ENCODE measurements around the gene CCDC178. TPM values are rescaled to one million over a fixed set of nuclear protein-coding genes. Genes with fewer than 3 reads are reported as not detected.

CCDC178 gene
- total RNA-seq, 1 experiment from 2014 or later: not detected

DNA sequence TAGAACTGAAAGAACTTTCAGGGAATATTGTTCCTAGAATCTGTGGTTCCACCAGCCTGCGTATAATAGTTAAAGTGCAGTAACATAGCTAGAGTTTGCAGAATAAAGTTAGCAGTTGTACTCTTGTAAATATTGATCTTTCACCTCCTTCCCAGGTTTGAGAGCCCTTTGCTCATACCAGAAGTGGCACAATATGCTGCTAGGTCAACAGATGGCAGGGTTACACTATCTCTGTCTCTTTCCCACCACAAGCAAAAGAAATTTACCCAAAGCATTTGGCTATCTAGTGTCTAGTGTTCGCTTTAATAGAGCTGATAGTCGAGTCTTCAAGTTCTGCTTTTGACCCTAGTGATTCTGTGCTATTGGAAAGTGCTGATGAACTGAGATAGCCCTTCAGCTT, 548.7 kb downstream of the CCDC178 start:
- H4K20me1 ChIP-seq (ENCODE audit: insufficient read depth): no peaks in the 10 kb centered on the region
- no peaks in the 10 kb centered on the region for H3K79me2 ChIP-seq (ENCODE audit: low read depth)
- ChIA-PET POLR2A (ENCODE audit: unreplicated experiment) (no interaction called here), CTCF (no interaction called here)
- no peaks in the 10 kb centered on the region for H3K9me3 ChIP-seq (ENCODE audit: insufficient read depth, low read depth)
- no peak for DNase-seq
- H3K36me3 ChIP-seq (ENCODE audit: low read depth): no peaks in the 10 kb centered on the region
- intact Hi-C loops (cut with micrococcal nuclease; ENCODE audit: unreplicated experiment): no loop called here
- H3K4me1 ChIP-seq (replicated peaks; ENCODE audit: insufficient read depth): no peaks in the 10 kb centered on the region
- BruUV-seq (replicated peaks): no TSS peak
- no peak overlapping the region for H2AFZ ChIP-seq
- no peaks in the 10 kb centered on the region for H3K9me2 ChIP-seq (ENCODE audit: insufficient read depth)
- H3K27ac ChIP-seq: no peak overlapping the region
- H3K4me3 ChIP-seq: no peak overlapping the region
- H3K27me3 ChIP-seq (ENCODE audit: insufficient read depth, low read depth): no peaks in the 10 kb centered on the region
- H3K4me2 ChIP-seq: no peak overlapping the region
- no peaks in the 10 kb centered on the region for H3F3A ChIP-seq (ENCODE audit: insufficient read depth, low read depth)
- no peak for TF ChIP-seq EZH2 (IDR thresholded peaks at IDR 0.05; ENCODE audit: low read depth)

DNA sequence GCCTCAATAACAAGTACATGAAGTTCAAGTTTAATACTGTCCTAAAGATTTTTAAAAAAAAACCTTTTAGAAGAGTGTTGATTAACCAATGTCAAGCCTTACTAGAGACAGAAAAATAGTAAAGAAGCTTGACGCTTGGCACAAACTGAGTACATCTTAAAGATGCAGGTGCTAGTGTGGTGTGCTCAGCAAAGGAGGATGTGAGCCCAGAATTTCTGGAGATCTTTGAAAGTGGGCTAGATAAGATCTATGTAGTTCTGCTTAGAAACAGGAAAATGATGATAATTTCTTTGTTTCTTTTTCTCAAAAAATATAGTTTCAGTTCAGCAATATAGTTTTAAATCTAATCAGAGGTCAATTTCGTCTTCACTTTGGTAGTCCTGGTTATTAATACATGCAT, 549.4 kb downstream of the CCDC178 start:
- BruUV-seq (replicated peaks): no TSS peak
- H3F3A ChIP-seq (ENCODE audit: insufficient read depth, low read depth): no peaks in the 10 kb centered on the region
- TF ChIP-seq, protein P1, sequence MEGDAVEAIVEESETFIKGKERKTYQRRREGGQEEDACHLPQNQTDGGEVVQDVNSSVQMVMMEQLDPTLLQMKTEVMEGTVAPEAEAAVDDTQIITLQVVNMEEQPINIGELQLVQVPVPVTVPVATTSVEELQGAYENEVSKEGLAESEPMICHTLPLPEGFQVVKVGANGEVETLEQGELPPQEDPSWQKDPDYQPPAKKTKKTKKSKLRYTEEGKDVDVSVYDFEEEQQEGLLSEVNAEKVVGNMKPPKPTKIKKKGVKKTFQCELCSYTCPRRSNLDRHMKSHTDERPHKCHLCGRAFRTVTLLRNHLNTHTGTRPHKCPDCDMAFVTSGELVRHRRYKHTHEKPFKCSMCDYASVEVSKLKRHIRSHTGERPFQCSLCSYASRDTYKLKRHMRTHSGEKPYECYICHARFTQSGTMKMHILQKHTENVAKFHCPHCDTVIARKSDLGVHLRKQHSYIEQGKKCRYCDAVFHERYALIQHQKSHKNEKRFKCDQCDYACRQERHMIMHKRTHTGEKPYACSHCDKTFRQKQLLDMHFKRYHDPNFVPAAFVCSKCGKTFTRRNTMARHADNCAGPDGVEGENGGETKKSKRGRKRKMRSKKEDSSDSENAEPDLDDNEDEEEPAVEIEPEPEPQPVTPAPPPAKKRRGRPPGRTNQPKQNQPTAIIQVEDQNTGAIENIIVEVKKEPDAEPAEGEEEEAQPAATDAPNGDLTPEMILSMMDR (conservative IDR thresholded peaks at IDR 0.05): no peak
- no peak for TF ChIP-seq EZH2 (IDR thresholded peaks at IDR 0.05; ENCODE audit: low read depth)
- H3K9me2 ChIP-seq (ENCODE audit: insufficient read depth): no peaks in the 10 kb centered on the region
- no peaks in the 10 kb centered on the region for H3K9me3 ChIP-seq (ENCODE audit: insufficient read depth, low read depth)
- H3K4me3 ChIP-seq: no peak overlapping the region
- intact Hi-C loops (cut with micrococcal nuclease; ENCODE audit: unreplicated experiment): no loop called here
- no peaks in the 10 kb centered on the region for H4K20me1 ChIP-seq (ENCODE audit: insufficient read depth)
- DNase-seq: no peak
- no peak overlapping the region for H2AFZ ChIP-seq
- H3K27me3 ChIP-seq (ENCODE audit: insufficient read depth, low read depth): no peaks in the 10 kb centered on the region
- H3K4me1 ChIP-seq (replicated peaks; ENCODE audit: insufficient read depth): no peaks in the 10 kb centered on the region
- CTCF ChIA-PET: no interaction called here
- POLR2A ChIA-PET (ENCODE audit: unreplicated experiment): no interaction called here
- no peaks in the 10 kb centered on the region for H3K79me2 ChIP-seq (ENCODE audit: low read depth)
- no peaks in the 10 kb centered on the region for H3K36me3 ChIP-seq (ENCODE audit: low read depth)
- H3K27ac ChIP-seq: no peak overlapping the region
- H3K4me2 ChIP-seq: no peak overlapping the region

DNA sequence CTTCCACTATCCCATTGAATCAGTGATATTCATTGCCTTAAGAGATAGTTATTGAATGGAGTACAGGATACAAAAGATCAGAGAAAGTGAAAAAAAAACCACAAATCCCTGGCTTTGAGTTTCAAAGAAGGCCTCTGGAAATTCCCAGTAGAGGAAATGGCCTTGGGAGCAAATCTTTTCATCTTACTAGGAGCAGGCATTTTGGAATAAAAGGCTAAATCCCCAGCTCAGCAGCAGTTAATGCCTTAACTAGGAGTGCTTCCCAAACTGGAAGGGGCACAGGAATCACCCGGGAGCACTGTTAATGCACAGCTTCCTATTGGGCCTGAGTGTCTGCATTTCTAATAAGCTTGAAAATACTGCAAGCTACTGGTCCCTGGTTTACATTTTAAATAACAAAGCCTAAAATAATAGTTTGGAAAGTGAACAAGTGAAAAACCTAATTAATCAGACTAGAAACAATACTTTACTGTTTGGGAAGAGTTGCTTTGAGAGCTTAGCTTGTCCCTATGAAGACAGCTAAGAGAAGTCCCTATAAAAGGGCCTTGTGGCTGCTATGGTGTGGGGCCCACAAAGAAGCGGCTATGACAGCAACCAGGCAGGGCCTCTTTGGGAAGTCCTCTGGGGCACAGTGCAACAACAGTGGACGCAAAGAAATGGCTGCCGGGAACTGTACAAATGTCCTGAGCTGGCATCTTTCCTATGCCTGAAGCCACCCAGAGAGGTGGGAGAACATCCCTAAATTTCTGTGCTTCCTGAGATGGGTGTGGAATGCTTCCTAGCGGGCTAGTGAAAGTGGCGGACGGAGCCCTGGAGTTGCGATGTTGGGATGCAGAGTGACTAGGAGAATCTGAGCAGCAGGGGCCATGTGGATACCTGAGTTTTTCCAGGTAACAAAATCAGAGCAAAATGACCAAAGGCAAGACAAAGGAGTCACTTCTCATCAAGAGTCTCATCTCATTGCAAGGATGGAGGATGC, 550.6 kb downstream of the CCDC178 start:
- Histone ChIP-seq H3K27me3 (ENCODE audit: insufficient read depth, low read depth) (no peaks in the 10 kb centered on the region), H4K20me1 (ENCODE audit: insufficient read depth) (no peaks in the 10 kb centered on the region)
- CTCF ChIA-PET: no interaction called here

More for the DNA sequence above, 550.6 kb downstream of the CCDC178 start:
- Histone ChIP-seq H2AFZ (no peak overlapping the region), H3K4me1 (replicated peaks; ENCODE audit: insufficient read depth) (no peaks in the 10 kb centered on the region), H3K27ac (no peak overlapping the region), H3K9me3 (ENCODE audit: insufficient read depth, low read depth) (no peaks in the 10 kb centered on the region), H3K9me2 (ENCODE audit: insufficient read depth) (no peaks in the 10 kb centered on the region), H3K36me3 (ENCODE audit: low read depth) (no peaks in the 10 kb centered on the region), H3F3A (ENCODE audit: insufficient read depth, low read depth) (no peaks in the 10 kb centered on the region), H3K79me2 (ENCODE audit: low read depth) (no peaks in the 10 kb centered on the region), H3K4me2 (no peak overlapping the region), H3K4me3 (no peak overlapping the region)
- intact Hi-C loops (cut with micrococcal nuclease; ENCODE audit: unreplicated experiment): no loop called here
- TF ChIP-seq, protein P1 (conservative IDR thresholded peaks at IDR 0.05): no peak
- no peak for TF ChIP-seq EZH2 (IDR thresholded peaks at IDR 0.05; ENCODE audit: low read depth)
- no peak for DNase-seq
- no TSS peak for BruUV-seq (replicated peaks)
- POLR2A ChIA-PET (ENCODE audit: unreplicated experiment): no interaction called here

Measured in PC-9 (cell line).